Liver (tissue), 9 donors: Measurements from ENCODE around the gene TSSC4. TPM values are rescaled to one million over a fixed set of nuclear protein-coding genes. Genes with fewer than 3 reads are reported as not detected.

Source experiments
- DNase-seq: peaks from one replicate; pipeline ENCODE4 v3.0.0-alpha.2; 2017; ENCODE audit warnings: low spot score
- H3K27ac ChIP-seq, 2 donors: one replicate each; pipeline ENCODE4 v1.7.0; 2013; ENCODE audit warnings: inconsistent platforms in 2 of 2, low read length in 2 of 2, control low read depth in 1 of 2, low read depth in 1 of 2, mild to moderate bottlenecking in 1 of 2
- H3K27me3 ChIP-seq, 4 donors: one replicate each; pipeline versions ENCODE4 v1.6.1 to v1.7.0; 2013; ENCODE audit warnings: low read length in 3 of 4, inconsistent platforms in 1 of 4, mild to moderate bottlenecking in 1 of 4, moderate library complexity in 1 of 4; ENCODE audit not compliant: control insufficient read depth in 4 of 4, insufficient read depth in 4 of 4
- H3K36me3 ChIP-seq, 4 donors: one replicate each; pipeline versions ENCODE4 v1.6.1 to v1.7.0; 2013; ENCODE audit warnings: low read length in 3 of 4, mild to moderate bottlenecking in 3 of 4, low read depth in 1 of 4, moderate library complexity in 1 of 4; ENCODE audit not compliant: control insufficient read depth in 4 of 4, insufficient read depth in 3 of 4
- H3K4me1 ChIP-seq, 4 donors: one replicate each; pipeline versions ENCODE4 v1.6.1 to v1.7.0; 2013; ENCODE audit warnings: low read length in 3 of 4, mild to moderate bottlenecking in 3 of 4, moderate library complexity in 1 of 4; ENCODE audit not compliant: control insufficient read depth in 4 of 4, insufficient read depth in 4 of 4
- H3K4me3 ChIP-seq, 3 donors: one replicate each; pipeline versions ENCODE4 v1.6.1 to v1.7.0; 2013; ENCODE audit warnings: low read length in 3 of 3, control low read depth in 1 of 3, low read depth in 1 of 3, mild to moderate bottlenecking in 1 of 3
- H3K9ac ChIP-seq, 2 donors: one replicate each; pipeline ENCODE4 v1.7.0; 2013; ENCODE audit warnings: low read length in 2 of 2, mild to moderate bottlenecking in 2 of 2, moderate library complexity in 2 of 2, control low read depth in 1 of 2, low read depth in 1 of 2
- H3K9me3 ChIP-seq, 4 donors: one replicate each; pipeline versions ENCODE4 v1.6.1 to v1.7.0; 2013; ENCODE audit warnings: low read length in 3 of 4; ENCODE audit not compliant: control insufficient read depth in 4 of 4
- ATF3 ChIP-seq: IDR thresholded peaks from 2 replicates; pipeline ENCODE4 v1.6.1; 2016; ENCODE audit warnings: antibody characterized with exemption
- CTCF ChIP-seq: fragments of 150-350 bp; IDR thresholded peaks from 2 replicates; pipeline ENCODE4 v1.5.1; 2017; ENCODE audit warnings: improper control_type of control experiment, low read depth, low read length; ENCODE audit not compliant: missing input control
- FOXA2 ChIP-seq: IDR thresholded peaks from 2 replicates; pipeline ENCODE4 v1.6.1; 2016; ENCODE audit warnings: antibody characterized with exemption
- HNF4A ChIP-seq, 2 donors: conservative IDR thresholded peaks; 2 replicates each; pipeline ENCODE4 v1.6.1; 2016; ENCODE audit warnings: antibody characterized with exemption in 2 of 2, mild to moderate bottlenecking in 2 of 2
- HNF4G ChIP-seq: IDR thresholded peaks from 2 replicates; pipeline ENCODE4 v1.6.1; 2016; ENCODE audit warnings: antibody characterized with exemption
- MAX ChIP-seq: IDR thresholded peaks from 2 replicates; pipeline ENCODE4 v1.6.1; 2016; ENCODE audit warnings: antibody characterized with exemption
- NR2F2 ChIP-seq: IDR thresholded peaks from 2 replicates; pipeline ENCODE4 v1.6.1; 2016; ENCODE audit warnings: antibody characterized with exemption
- RAD21 ChIP-seq, 2 donors: IDR thresholded peaks; 2 replicates each; pipeline ENCODE4 v1.6.1; 2016; ENCODE audit warnings: antibody characterized with exemption in 2 of 2, mild to moderate bottlenecking in 2 of 2
- REST ChIP-seq: IDR thresholded peaks from 2 replicates; pipeline ENCODE4 v1.6.1; 2016; ENCODE audit warnings: antibody characterized with exemption, mild to moderate bottlenecking
- RXRA ChIP-seq, 2 donors: IDR thresholded peaks; 2 replicates each; pipeline ENCODE4 v1.6.1; 2017 to 2018; ENCODE audit warnings: antibody characterized with exemption in 2 of 2, mild to moderate bottlenecking in 1 of 2
- SP1 ChIP-seq: IDR thresholded peaks from 2 replicates; pipeline ENCODE4 v1.6.1; 2018; ENCODE audit warnings: antibody characterized with exemption, mild to moderate bottlenecking
- TAF1 ChIP-seq: conservative IDR thresholded peaks from 2 replicates; pipeline ENCODE4 v1.6.1; 2016; ENCODE audit warnings: antibody characterized with exemption, mild to moderate bottlenecking
- ZBTB33 ChIP-seq: IDR thresholded peaks from 2 replicates; pipeline ENCODE4 v1.6.1; 2016; ENCODE audit warnings: antibody characterized with exemption
- WGBS: extraction: QIAGEN DNeasy Blood & Tissue Kit; methylation state at CpG from one replicate; pipeline ENCODE4 v1.1.7; 2013; 5-methylcytosine and 5-hydroxymethylcytosine counted together
- polyA plus RNA-seq, 2 donors: library from polyadenylated mRNA; stranded (reverse) in 1 of 2; unstranded in 1 of 2; fragments of 200-250 nt in 1 of 2; fragments of >200 nt in 1 of 2; fragmentation: Nextera tagmentation in 1 of 2; extraction: Ambion mirVana in 1 of 2; gene quantifications; one replicate each; pipeline versions ENCODE4 v1.2.1 to v1.2.3, GENCODE V29; 2013 to 2015
- total RNA-seq, 2 donors: library from RNA; depleted of rRNA; stranded (reverse); fragments of >200 nt; gene quantifications; one replicate each; pipeline ENCODE4 v1.2.3, GENCODE V29; 2014
- donor health status: healthy.
- donor health status: healthy.
- donor health status: healthy.
- donor health status: healthy.
- donor health status: healthy.

Gene TSSC4
- total and polyA plus RNA-seq, 4 donors, result 15.8 to 19.1 (median 17.6) TPM

GRCh38 chr11:2441171-2441570, 40.6 kb downstream of the TSSC4 start:
- no peak for TF ChIP-seq FOXA2
- 71% methylated on average over 4 of the region's 4 CpGs for WGBS
- Histone ChIP-seq H3K4me3 (no peak overlapping the region), H3K9ac (no peak overlapping the region), H3K27me3 (peaks cover 0 to 3% (median 1%) of the 10 kb centered on the region in 4 donors), H3K4me1 (peaks cover 0 to 6% (median 1%) of the 10 kb centered on the region in 4 donors), H3K9me3 (no peaks in the 10 kb centered on the region), H3K27ac (no peak overlapping the region), H3K36me3 (no peaks in the 10 kb centered on the region)
- no peak for DNase-seq

GRCh38 chr11:2442589-2442988, 42.0 kb downstream of the TSSC4 start:
- Histone ChIP-seq H3K27me3 (peaks cover 0 to 3% (median 1%) of the 10 kb centered on the region in 4 donors), H3K9me3 (no peaks in the 10 kb centered on the region), H3K9ac (no peak overlapping the region), H3K4me1 (peaks cover 0 to 13% (median 1%) of the 10 kb centered on the region in 4 donors), H3K36me3 (no peaks in the 10 kb centered on the region), H3K27ac (no peak overlapping the region), H3K4me3 (no peak overlapping the region)
- WGBS, result 85% methylated on average over 2 of the region's 2 CpGs
- DNase-seq, result no peak
- TF ChIP-seq SP1 (no peak), HNF4A (conservative IDR thresholded peaks at IDR 0.05) (no peak), MAX (no peak), HNF4G (no peak), FOXA2 (no peak), TAF1 (no peak), NR2F2 (no peak), CTCF (no peak), REST (no peak), ATF3 (no peak), RAD21 (IDR thresholded peaks at IDR 0.05) (no peak), ZBTB33 (no peak), RXRA (IDR thresholded peaks at IDR 0.05) (no peak)
